Measurements from ENCODE around the gene HDAC10.

GRCh38 chr22:50259302-50259701 lies 8.2 kb upstream of the HDAC10 start:
- TF ChIP-seq CTCF (IDR thresholded peaks at IDR 0.05) (no peak), POLR2A (IDR thresholded peaks at IDR 0.05) (no peak), EP300 (IDR thresholded peaks at IDR 0.05) (no peak)

Measured in tibial nerve (tissue), 4 donors.